ENCODE data around the gene SH3PXD2A.

The SH3PXD2A gene

DNA sequence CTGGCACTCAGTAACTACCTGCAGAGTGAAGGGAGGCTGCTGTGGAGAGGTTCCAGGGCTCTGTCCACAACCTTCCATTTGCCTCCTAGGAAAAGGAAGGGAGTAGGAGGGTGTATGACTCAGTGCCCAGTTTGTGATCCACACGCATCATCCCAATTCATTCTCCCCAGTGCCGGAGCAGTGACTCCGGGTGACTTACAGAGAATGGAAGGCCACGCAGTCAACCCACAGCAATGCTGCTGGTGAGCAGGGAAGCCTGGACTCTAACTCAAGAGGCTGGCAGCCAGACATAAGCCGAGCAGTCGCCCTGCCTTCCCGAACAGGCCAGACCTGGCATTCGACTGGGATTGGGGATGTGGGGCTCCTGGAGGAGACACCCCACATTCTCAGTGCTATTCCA is 139.9 kb downstream of the SH3PXD2A start:
- TF ChIP-seq, protein P1, sequence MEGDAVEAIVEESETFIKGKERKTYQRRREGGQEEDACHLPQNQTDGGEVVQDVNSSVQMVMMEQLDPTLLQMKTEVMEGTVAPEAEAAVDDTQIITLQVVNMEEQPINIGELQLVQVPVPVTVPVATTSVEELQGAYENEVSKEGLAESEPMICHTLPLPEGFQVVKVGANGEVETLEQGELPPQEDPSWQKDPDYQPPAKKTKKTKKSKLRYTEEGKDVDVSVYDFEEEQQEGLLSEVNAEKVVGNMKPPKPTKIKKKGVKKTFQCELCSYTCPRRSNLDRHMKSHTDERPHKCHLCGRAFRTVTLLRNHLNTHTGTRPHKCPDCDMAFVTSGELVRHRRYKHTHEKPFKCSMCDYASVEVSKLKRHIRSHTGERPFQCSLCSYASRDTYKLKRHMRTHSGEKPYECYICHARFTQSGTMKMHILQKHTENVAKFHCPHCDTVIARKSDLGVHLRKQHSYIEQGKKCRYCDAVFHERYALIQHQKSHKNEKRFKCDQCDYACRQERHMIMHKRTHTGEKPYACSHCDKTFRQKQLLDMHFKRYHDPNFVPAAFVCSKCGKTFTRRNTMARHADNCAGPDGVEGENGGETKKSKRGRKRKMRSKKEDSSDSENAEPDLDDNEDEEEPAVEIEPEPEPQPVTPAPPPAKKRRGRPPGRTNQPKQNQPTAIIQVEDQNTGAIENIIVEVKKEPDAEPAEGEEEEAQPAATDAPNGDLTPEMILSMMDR (IDR thresholded peaks at IDR 0.05) = no peak

DNA sequence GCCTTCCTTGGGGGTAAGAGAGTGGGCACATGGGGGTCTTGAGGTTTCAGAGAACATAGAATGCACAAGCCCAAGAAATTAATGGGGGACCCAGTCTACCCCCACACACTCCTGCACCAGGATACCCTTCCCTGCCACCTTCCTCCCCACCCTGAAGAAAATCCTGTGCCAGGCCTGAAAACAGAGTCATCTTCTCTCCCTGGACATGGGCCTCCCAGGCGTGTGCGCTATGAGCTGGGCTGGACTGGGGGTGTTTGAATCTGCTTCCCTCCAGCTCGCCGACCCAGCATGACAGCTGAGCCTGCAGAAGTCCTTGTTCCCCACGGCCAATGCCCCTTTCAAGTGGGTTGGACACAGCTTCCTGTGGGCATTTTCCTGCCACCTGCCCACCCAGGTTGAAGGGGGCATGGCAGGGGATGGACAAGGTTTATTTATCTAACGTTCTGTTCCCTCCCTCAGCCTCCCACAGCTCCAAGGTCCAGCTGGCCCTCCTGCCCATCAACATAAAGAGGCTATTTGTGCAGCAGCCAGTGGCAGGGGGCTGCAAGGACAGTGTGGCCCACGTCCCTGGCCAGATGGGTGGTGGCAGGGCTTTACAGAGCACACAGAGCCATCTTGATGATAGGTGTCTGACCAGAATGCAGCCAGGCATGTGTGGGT is 141.0 kb downstream of the SH3PXD2A start:
- TF ChIP-seq, protein P1 (IDR thresholded peaks at IDR 0.05) = no peak

DNA sequence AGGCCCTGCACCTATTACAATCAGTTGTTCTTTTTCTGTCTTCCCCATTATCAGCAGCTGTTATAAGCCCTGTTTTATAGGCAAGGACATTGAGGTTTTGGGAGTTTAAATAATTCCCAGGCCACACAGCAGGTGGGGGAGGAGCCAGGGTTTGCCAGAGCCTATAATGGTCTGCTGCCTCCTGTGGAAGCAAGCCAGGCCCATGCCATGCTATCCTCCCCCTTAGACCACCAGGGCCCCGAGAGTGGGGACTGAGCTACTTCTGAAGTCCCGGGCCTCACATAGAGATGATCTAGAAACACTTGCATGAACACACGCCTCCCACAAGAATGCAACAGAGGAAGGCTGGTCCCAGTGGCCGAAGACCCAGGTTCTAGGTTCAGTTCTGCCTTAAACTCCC is 141.7 kb downstream of the SH3PXD2A start:
- TF ChIP-seq, protein P1 (IDR thresholded peaks at IDR 0.05) = no peak

DNA sequence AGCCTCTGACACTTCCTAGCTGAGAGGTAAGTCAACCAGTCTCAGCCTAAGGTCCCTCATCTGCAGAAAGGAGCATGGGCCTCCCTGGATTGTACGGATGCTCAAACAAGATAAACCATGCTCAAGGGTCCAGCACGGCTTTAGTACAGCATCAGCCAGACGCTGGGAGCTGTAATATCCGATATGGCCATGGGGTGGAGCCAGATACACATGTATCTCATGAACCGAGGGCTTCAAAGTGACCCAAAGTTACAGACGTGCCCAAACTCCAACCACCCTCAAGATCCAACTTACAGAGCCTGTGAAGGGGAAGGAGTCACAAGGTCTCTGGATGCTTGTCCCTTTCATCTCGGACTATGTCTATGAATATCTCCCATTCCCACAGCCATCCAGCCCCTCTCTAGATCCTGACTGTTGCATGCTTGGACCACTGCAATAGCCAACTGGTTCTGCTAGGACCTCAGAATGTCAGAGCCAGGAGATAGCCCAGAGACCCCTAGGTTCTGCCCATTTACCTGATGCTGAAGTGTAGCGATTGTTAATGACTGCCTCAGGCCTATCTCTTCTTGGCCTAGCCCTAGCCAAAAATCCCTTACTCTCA is 142.4 kb downstream of the SH3PXD2A start:
- TF ChIP-seq, protein P1 (IDR thresholded peaks at IDR 0.05) = peak; percentile 88

DNA sequence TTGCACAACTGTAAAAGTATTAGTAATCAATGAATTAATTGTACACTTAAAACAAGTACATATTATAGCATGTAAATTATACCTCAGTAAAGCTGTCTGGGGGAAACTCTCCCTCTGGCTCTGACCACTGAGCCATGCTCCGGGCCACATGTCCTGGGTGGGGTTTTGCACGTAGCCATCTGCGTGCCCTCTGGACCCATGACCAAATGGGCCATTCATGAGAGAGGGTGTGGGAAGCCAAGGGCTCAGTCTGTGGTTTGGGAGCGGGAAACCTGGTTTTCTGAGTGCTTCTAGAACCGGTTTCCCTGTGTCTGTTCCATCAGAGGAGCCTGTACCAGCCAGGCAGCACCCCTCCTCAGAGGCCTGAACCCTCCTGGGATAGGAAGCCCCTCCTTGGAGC is 143.2 kb downstream of the SH3PXD2A start:
- TF ChIP-seq, protein P1 (IDR thresholded peaks at IDR 0.05) = no peak

DNA sequence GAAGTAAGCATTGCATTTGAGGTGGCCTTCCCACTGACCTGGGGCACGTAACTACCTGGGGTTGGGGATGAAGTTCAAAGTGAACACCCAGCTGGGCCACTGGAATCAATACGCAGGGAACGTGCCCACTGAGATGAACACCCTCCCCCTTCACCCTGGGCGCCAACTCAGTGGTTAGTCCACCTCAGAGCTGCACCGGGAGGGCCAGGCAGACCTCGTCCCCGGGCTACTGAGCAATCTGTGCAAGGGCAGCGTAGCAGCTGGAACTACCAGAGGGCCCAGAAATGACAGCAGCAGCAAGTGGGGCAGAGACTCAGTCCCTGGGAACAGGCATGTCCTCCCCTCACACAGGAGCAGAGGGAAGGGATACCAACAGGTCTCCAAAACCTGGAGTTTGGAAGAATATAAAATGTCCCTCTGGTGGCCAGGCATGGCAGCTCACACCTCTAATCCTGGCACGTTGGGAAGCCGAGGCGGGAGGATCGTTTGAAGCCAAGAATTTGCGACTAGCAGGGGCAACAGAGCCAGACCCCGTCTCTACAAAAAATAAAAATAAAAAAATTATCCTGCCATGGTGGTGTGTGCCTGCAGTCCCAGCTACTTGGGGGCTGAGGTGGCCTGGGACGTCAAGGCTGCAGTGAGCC is 143.9 kb downstream of the SH3PXD2A start:
- TF ChIP-seq, protein P1 (IDR thresholded peaks at IDR 0.05) = peak; percentile 32

DNA sequence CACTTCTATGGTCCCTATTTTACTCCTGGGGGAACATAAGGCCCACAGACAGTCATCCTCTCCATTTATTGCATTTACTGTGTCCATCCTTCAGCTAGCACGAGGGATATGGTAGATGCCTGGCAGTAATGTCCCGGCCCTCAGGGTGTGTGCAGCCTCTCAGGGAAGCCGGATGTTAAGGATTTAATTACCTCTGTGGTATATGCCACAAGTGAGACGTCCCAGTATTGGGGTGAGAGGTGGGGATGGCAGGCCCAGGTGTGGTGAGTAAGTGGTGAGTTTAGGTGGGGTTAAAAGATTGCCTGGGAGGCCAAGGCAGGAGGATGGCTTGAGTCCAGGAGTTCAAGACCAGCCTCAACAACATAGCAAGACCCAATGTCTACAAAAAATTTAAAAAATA is 144.9 kb downstream of the SH3PXD2A start:
- TF ChIP-seq, protein P1 (IDR thresholded peaks at IDR 0.05) = no peak
